Esophagus squamous epithelium (tissue), 4 donors: Measurements from ENCODE around the gene TSPAN15.

Experiments used
- CTCF ChIP-seq, 6 experiments: fragments of 450-650 bp in 4 of 6; fragments of 200-600 bp in 2 of 6; sonication (generic) in 2 of 6; IDR thresholded peaks; one replicate each; pipeline ENCODE4 v1.5.1; 2016 to 2019; ENCODE audit warnings: antibody characterized with exemption in 6 of 6, mild to moderate bottlenecking in 4 of 6, moderate library complexity in 4 of 6
- POLR2A ChIP-seq, 4 donors: fragments of 450-650 bp; IDR thresholded peaks; one replicate each; pipeline ENCODE4 v1.6.1; 2017; ENCODE audit warnings: antibody characterized with exemption in 4 of 4, mild to moderate bottlenecking in 4 of 4, moderate library complexity in 3 of 4

- TF ChIP-seq POLR2A (IDR thresholded peaks at IDR 0.05) (no peak), CTCF (IDR thresholded peaks at IDR 0.05) (no peak)
These were observed 45.3 kb downstream of the TSPAN15 start for GRCh38 chr10:69496352-69497230.
